HG02943 (cell line): ENCODE results near the gene ZNF791.
"Not testable (repeated sequence)": the region's sequence is repeated elsewhere in the genome, so short reads cannot be mapped to it uniquely, and the experiment has no call there.

Source experiments
- ATAC-seq: cut with Tn5 transposase; IDR thresholded peaks from one replicate; pipeline ENCODE4 v1.9.1; 2021; ENCODE audit warnings: mild to moderate bottlenecking, low read depth, moderate library complexity; ENCODE audit not compliant: unreplicated experiment

ZNF791 gene

DNA sequence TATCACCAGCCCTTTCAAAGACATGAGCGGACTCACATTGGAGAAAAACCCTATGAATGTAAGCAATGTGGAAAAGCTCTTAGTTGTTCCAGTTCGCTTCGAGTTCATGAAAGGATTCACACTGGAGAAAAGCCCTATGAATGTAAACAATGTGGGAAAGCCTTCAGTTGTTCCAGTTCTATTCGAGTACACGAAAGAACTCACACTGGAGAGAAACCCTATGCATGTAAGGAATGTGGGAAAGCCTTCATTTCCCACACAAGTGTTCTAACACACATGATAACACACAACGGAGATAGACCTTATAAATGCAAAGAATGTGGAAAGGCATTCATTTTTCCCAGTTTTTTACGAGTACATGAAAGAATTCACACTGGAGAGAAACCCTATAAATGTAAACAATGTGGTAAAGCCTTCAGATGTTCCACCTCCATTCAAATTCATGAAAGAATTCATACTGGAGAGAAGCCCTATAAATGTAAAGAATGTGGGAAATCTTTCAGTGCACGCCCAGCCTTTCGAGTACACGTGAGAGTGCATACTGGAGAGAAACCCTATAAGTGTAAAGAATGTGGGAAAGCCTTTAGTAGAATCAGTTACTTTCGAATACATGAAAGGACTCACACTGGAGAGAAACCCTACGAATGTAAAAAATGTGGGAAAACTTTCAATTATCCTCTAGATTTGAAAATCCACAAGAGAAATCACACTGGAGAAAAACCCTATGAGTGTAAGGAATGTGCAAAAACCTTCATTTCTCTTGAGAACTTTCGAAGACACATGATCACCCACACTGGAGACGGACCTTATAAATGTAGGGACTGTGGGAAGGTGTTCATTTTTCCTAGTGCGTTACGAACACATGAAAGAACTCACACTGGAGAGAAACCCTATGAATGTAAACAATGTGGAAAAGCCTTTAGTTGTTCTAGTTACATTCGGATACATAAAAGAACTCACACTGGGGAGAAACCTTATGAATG is 17.6 kb downstream of the ZNF791 start:
- no peak for ATAC-seq

GRCh38 chr19:12629215-12629614 is 18.5 kb downstream of the ZNF791 start:
- no peak for ATAC-seq

- ATAC-seq, result no peak
Observed at GRCh38 chr19:12636631-12637030, 25.9 kb downstream of the ZNF791 start.

GRCh38 chr19:12638611-12639182 is 28.0 kb downstream of the ZNF791 start:
- no peak for ATAC-seq

DNA sequence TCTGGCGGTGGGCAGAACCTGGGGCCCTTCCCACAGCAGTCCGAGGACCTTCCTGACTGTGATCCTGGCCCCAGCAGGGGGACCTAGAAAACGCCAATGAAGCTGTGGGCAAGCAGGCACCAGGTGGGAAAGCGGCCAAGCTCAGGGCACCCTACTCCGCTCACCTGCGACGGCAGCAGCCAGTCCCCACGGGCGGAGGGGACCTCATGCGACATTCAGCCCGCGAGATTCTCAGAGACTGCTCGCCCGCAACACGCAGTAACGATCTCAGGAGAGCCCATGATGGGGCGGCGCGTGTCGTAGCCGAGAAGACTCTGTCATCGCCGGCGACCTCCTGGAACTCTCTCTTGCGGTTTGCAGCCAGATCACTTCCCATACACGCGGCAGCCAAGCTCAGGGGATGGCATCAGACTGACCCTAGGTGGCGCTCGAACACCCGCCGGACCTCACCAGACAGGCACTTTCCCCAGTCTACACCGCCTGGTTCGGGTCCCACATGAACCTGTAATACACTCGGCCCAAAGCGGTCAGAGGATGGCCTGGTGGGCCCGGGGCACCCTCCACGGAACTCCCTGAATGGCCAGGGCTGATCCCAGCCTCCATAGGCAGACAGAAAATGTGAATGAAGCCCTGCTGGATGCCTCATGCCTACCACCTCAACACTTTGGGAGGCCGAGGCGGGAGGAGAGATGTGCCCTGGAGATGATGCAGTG is 29.3 kb downstream of the ZNF791 start:
- no peak for ATAC-seq

DNA sequence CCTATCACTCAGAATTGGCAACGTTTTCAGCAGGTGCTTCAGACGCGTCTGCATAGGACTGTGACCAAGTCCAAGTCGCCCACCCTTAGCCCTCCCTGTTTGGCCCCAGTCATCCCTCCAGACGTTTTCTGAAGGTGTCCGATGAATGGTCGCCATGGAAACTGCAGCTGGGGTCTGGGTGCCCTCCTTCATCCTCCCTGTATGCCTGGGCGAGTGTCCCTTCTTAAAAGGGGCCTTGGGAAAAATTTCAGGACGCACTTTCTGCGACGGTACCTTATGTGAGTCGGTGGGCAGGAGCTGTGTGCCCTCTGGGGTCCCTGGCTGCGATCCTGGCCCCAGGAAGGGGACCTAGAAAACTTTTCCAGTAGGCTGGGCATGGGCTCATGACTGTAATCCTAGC is 30.7 kb downstream of the ZNF791 start:
- ATAC-seq, result no peak

GRCh38 chr19:12642506-12642905 is 31.8 kb downstream of the ZNF791 start:
- ATAC-seq, result no peak

GRCh38 chr19:12643716-12644115 is 33.0 kb downstream of the ZNF791 start:
- not testable (repeated sequence) for ATAC-seq

- no peak for ATAC-seq
Observed at GRCh38 chr19:12646551-12646950, 35.8 kb downstream of the ZNF791 start.

GRCh38 chr19:12647047-12647446 is 36.3 kb downstream of the ZNF791 start:
- ATAC-seq, result no peak

DNA sequence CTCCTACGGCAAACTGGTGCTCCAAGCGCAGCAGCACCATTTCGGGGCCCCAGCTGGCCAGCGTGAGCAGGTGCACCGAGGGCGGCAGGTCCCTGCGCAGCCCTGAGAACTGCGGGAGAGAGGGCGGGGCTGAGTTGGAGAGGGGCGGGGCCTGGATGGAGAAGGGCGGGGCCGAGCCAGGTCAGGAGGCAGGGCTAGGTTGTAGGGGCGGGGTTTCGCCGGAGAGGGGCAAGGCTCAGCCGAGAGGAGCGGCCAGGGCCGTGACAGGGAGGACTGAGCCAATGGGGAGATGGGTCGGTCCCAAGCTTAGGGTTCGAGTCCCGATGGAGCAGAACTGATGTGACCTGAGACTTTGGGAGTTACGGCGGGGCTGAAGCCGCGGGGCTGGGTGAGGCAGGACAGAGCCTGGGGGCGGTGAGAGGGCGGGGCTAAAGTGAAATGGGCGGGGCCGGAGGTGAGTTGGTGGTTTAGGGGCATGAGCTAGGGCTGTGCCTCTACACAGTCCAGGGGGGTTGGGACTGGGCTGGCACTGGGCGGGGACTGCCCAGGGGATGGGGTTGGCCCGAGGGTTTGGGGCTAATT is 36.9 kb downstream of the ZNF791 start:
- ATAC-seq, result no peak

- ATAC-seq, result no peak
Observed at GRCh38 chr19:12648088-12648487, 37.4 kb downstream of the ZNF791 start.

GRCh38 chr19:12649941-12650340 is 39.2 kb downstream of the ZNF791 start:
- no peak for ATAC-seq

GRCh38 chr19:12652219-12652618 is 41.5 kb downstream of the ZNF791 start:
- no peak for ATAC-seq

DNA sequence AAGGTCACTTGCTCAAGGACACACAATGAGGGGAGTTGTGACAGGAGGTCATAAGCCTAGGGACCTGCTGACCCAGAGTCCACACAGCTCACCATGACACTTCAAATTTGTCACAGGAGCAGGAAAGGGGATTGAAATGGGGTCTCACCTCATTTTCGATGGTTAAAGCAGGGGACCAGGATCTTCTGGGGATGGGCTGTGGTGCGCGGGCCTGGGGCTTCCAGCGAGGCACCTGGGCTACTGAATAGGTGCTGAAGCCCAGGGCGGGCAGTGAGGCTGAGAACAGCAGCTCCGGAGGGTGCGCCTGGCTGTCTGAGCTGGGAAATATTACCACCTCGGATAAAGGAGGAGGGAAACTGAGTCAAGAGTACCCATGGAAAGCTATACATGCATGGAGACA is 44.8 kb downstream of the ZNF791 start:
- no peak for ATAC-seq

- no peak for ATAC-seq
Observed at GRCh38 chr19:12656899-12657571, 46.3 kb downstream of the ZNF791 start.

- no peak for ATAC-seq
Observed at GRCh38 chr19:12657966-12658365, 47.2 kb downstream of the ZNF791 start.

DNA sequence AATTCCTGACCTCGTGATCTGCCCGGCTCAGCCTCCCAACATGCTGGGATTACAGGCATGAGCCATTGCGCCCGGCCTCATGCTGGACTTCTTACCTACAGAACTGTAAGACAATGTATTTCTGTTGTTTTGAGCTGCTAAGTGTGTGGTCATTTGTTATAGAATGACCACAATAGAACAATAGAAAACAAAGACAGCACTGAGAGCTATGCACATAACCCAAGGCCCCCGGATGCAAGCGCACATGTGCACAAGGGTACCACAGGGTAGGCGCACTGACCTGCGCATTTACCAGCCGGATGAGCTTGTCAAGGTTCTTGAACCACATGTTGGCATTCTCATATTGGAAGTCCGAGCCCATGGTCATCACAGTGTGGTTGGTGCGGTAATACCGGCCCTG is 50.3 kb downstream of the ZNF791 start:
- ATAC-seq, result no peak

- no peak for ATAC-seq
Observed at GRCh38 chr19:12664406-12665280, 53.9 kb downstream of the ZNF791 start.

- ATAC-seq, result no peak
Observed at GRCh38 chr19:12665281-12665573, 54.5 kb downstream of the ZNF791 start.
